ENCODE data around the gene ATP8A2. TPM values are rescaled to one million over a fixed set of nuclear protein-coding genes. Genes with fewer than 3 reads are reported as not detected.
"Not testable (repeated sequence)": the region's sequence is repeated elsewhere in the genome, so short reads cannot be mapped to it uniquely, and the experiment has no call there.

The ATP8A2 gene
- total RNA-seq, 4 donors from 2014 or later, result 0.13 to 0.24 (median 0.20) TPM

- WGBS, result 84% methylated on average over 7 of the region's 7 CpGs
- Histone ChIP-seq H3K9me3 (no peaks in the 10 kb centered on the region), H3K4me3 (no peak overlapping the region), H3K27me3 (peaks cover 3% of the 10 kb centered on the region), H3K4me1 (no peaks in the 10 kb centered on the region), H3K27ac (no peak overlapping the region), H3K36me3 (no peaks in the 10 kb centered on the region)
- DNase-seq (ENCODE audit: low spot score in 2 of 2), result no peak
- TF ChIP-seq CTCF (IDR thresholded peaks at IDR 0.05) (no peak), POLR2A (IDR thresholded peaks at IDR 0.05) (no peak), EP300 (IDR thresholded peaks at IDR 0.05) (no peak), POLR2AphosphoS5 (IDR thresholded peaks at IDR 0.05) (no peak)
These were observed 190.0 kb downstream of the ATP8A2 start for GRCh38 chr13:25561812-25562211.

DNA sequence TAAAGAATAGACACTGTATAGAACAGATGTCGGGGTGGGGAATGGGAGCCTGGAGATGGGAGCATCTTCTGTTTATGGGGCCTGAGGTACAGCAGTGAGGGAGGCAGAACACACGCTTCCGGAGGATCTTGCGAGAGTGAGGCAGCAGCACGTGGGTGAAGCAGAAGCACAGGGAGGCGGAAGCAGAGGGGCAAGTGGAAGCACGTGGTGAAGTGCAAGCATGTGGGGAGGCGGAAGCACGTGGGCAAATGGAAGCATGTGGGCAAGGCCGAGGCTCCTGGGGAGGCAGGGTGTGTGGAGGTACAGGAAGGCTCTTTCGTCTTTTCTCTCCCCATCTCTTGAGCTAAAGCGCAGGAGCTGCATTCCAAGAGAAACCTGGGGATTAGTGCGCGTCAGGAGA lies 198.4 kb downstream of the ATP8A2 start:
- H3K27ac ChIP-seq, result no peak overlapping the region
- no peaks in the 10 kb centered on the region for H3K4me1 ChIP-seq
- 75% methylated on average over 14 of the region's 14 CpGs for WGBS
- no peak for DNase-seq (ENCODE audit: low spot score in 2 of 2)
- no peak overlapping the region for H3K4me3 ChIP-seq
- no peak for TF ChIP-seq CTCF (IDR thresholded peaks at IDR 0.05)
- no peak for TF ChIP-seq POLR2A (IDR thresholded peaks at IDR 0.05)
- no peak for TF ChIP-seq EP300 (IDR thresholded peaks at IDR 0.05)
- TF ChIP-seq POLR2AphosphoS5 (IDR thresholded peaks at IDR 0.05), result no peak
- H3K27me3 ChIP-seq, result peaks cover 13% of the 10 kb centered on the region
- H3K36me3 ChIP-seq, result no peaks in the 10 kb centered on the region
- no peaks in the 10 kb centered on the region for H3K9me3 ChIP-seq

GRCh38 chr13:25571237-25571636 lies 199.5 kb downstream of the ATP8A2 start:
- no peak overlapping the region for H3K4me3 ChIP-seq
- 85% methylated on average over 2 of the region's 2 CpGs for WGBS
- no peak for DNase-seq (ENCODE audit: low spot score in 2 of 2)
- no peak for TF ChIP-seq POLR2A (IDR thresholded peaks at IDR 0.05)
- no peak for TF ChIP-seq POLR2AphosphoS5 (IDR thresholded peaks at IDR 0.05)
- TF ChIP-seq CTCF (IDR thresholded peaks at IDR 0.05), result no peak
- no peak for TF ChIP-seq EP300 (IDR thresholded peaks at IDR 0.05)
- H3K4me1 ChIP-seq, result no peaks in the 10 kb centered on the region
- peaks cover 13% of the 10 kb centered on the region for H3K27me3 ChIP-seq
- no peaks in the 10 kb centered on the region for H3K36me3 ChIP-seq
- no peak overlapping the region for H3K27ac ChIP-seq
- H3K9me3 ChIP-seq, result no peaks in the 10 kb centered on the region

GRCh38 chr13:25572171-25572570 lies 200.4 kb downstream of the ATP8A2 start:
- not testable (repeated sequence) for H3K4me3 ChIP-seq; DNase-seq (ENCODE audit: low spot score in 2 of 2); H3K27ac ChIP-seq; H3K9me3 ChIP-seq; H3K27me3 ChIP-seq; H3K36me3 ChIP-seq; H3K4me1 ChIP-seq
- 87% methylated on average over 8 of the region's 8 CpGs for WGBS

DNA sequence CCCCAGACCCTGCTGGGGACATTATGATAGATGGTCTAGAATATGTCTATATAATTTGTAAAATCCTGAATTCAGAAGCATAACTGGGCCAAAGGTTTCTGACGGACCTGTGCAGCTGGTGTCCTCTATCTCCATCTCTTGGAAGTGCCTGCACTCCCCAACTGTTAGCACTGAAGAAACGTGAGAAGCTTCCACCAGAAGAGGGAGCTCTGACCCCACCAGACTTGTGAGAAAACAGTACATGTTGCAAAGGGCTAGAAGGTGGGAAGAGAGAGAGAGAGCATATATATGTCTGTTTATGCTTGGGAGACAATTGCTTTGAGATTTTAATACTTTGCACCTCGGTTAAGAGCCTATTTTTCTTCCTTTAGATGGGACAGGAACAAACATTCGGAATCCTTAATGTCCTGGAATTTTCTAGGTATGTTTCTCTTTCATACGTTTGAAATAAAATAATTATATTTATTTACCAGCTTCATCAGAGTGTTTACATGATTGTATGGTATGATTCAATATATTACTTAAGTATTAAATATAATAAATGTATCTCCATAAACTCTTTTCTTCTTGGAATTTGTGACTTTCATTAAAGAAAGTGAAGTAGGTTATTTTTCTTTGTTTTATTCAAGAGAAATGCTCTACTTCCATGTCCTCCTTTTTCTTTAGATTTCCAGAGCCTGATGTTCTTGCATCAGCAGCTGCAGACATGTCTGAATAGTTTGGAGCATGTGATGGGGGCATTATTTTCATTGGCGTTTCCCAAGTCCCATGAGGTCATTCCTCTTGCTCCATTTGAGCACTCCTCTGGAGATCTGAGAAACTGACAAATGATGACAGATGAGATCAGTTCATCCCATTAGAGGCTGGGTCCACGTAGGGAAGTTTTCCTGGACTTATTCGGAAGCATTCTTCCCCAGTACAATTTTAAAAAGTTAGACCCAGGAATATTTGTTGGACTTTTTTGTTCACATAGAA lies 202.9 kb downstream of the ATP8A2 start:
- no peak for TF ChIP-seq POLR2AphosphoS5 (IDR thresholded peaks at IDR 0.05)
- no peak for TF ChIP-seq EP300 (IDR thresholded peaks at IDR 0.05)
- TF ChIP-seq POLR2A (IDR thresholded peaks at IDR 0.05), result no peak
- TF ChIP-seq CTCF (IDR thresholded peaks at IDR 0.05), result peak; percentile 65
- DNase-seq (ENCODE audit: low spot score in 2 of 2), result peak in 1 of 2 donors; percentile 70
- WGBS, result 25% methylated on average over 8 of the region's 8 CpGs
- Histone ChIP-seq H3K4me3 (no peak overlapping the region), H3K36me3 (no peaks in the 10 kb centered on the region), H3K27ac (no peak overlapping the region), H3K9me3 (no peaks in the 10 kb centered on the region), H3K4me1 (no peaks in the 10 kb centered on the region), H3K27me3 (peaks cover 4% of the 10 kb centered on the region)
